ENCODE data around the gene KCNN1.

The KCNN1 gene

DNA sequence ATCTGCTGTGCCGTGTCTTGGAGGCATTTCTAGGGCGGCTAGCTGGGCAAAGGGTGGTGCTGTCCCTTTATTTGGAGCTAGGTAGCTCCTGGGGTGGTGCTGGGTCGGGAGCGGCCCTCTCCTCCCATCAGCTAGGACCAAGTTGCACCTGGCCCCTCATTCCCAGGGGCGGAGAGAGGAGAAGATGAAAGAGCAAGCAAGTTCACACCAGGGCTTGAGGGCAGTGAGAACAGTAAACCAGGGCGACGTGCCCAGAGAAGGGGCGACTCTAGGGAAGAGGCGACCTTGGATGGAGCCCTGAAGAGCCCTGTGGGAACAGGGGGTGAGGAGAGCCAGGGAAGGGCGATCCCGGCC lies 17.0 kb upstream of the KCNN1 start:
- peak overlapping the region in 1 of 2 donors; percentile 71 for H3K4me3 ChIP-seq (ENCODE audit: low read length in 2 of 2)
- H2AK5ac ChIP-seq (ENCODE audit: low read depth, low read length), result peak overlapping the region; percentile 97

GRCh38 chr19:17950310-17951156 lies 16.4 kb upstream of the KCNN1 start:
- no peak for DNase-seq (ENCODE audit: low spot score)
- no peaks in the 10 kb centered on the region for H3K9me3 ChIP-seq (replicated peaks in 1 of 2; ENCODE audit: control insufficient read depth in 2 of 2, insufficient read depth in 1 of 2, low read depth in 1 of 2, low read length in 2 of 2)
- whole genome bisulfite sequencing, 2 donors (ENCODE audit: extremely low coverage in 2 of 2, insufficient read length in 2 of 2, insufficient replicate concordance in 1 of 2), result no CpG with 5 or more reads among the region's 48 CpGs

More for the DNA sequence above, 17.0 kb upstream of the KCNN1 start:
- peak overlapping the region; percentile 62 for H3K4me2 ChIP-seq (ENCODE audit: insufficient read depth, low read length, poor library complexity, severe bottlenecking)
- H2BK12ac ChIP-seq (ENCODE audit: low read length), result no peak overlapping the region
- H3K14ac ChIP-seq (ENCODE audit: low read length), result no peak overlapping the region
- peak overlapping the region; percentile 93 for H2AFZ ChIP-seq (ENCODE audit: low read length)
- no peaks in the 10 kb centered on the region for H3K9me3 ChIP-seq (replicated peaks in 1 of 2; ENCODE audit: control insufficient read depth in 2 of 2, insufficient read depth in 1 of 2, low read depth in 1 of 2, low read length in 2 of 2)
- H3K36me3 ChIP-seq (replicated peaks in 1 of 2; ENCODE audit: control insufficient read depth in 2 of 2, insufficient read depth in 2 of 2, low read length in 2 of 2), result peaks cover 0 to 3% of the 10 kb centered on the region in 2 donors
- DNase-seq (ENCODE audit: low spot score), result no peak
- H4K8ac ChIP-seq (ENCODE audit: low read depth, low read length), result no peak overlapping the region
- no peak overlapping the region for H3K9ac ChIP-seq (ENCODE audit: low read depth, low read length, poor library complexity)
- peak overlapping the region; percentile 19 for H2BK120ac ChIP-seq (ENCODE audit: low read depth, low read length)
- H3K27me3 ChIP-seq (ENCODE audit: control insufficient read depth in 3 of 3, insufficient read depth in 3 of 3, low read depth in 1 of 3, low read length in 3 of 3), result peaks cover 15 to 57% (median 31%) of the 10 kb centered on the region in 3 experiments
- no peaks in the 10 kb centered on the region for H3K79me1 ChIP-seq (ENCODE audit: low read depth, low read length)
- WGBS, 2 donors (ENCODE audit: extremely low coverage in 2 of 2, insufficient read length in 2 of 2, insufficient replicate concordance in 1 of 2), result no CpG with 5 or more reads among the region's 11 CpGs
- H3K18ac ChIP-seq (ENCODE audit: low read length), result peak overlapping the region; percentile 98
- H4K91ac ChIP-seq (ENCODE audit: low read depth, low read length, poor library complexity), result no peak overlapping the region
- no peak overlapping the region for H3K4ac ChIP-seq (ENCODE audit: low read length)
- no peak overlapping the region for H3K27ac ChIP-seq (replicated peaks; ENCODE audit: low read length)
- H3K23ac ChIP-seq (ENCODE audit: low read depth, low read length, poor library complexity), result peak overlapping the region; percentile 27
- peak overlapping the region; percentile 30 for H2BK5ac ChIP-seq (ENCODE audit: low read length)
- H3K4me1 ChIP-seq (ENCODE audit: control insufficient read depth in 2 of 2, insufficient read depth in 1 of 2, low read depth in 1 of 2, low read length in 2 of 2), result peaks cover 38 to 51% of the 10 kb centered on the region in 2 donors
- peak overlapping the region; percentile 100 for H2BK15ac ChIP-seq (ENCODE audit: low read length)

GRCh38 chr19:17951157-17951989 lies 15.5 kb upstream of the KCNN1 start:
- H3K9ac ChIP-seq (ENCODE audit: low read depth, low read length, poor library complexity), result peak overlapping the region; percentile 60
- H3K23ac ChIP-seq (ENCODE audit: low read depth, low read length, poor library complexity), result peak overlapping the region; percentile 95
- H3K4me2 ChIP-seq (ENCODE audit: insufficient read depth, low read length, poor library complexity, severe bottlenecking), result peak overlapping the region; percentile 66
- no peak overlapping the region for H3K4ac ChIP-seq (ENCODE audit: low read length)
- peaks cover 38 to 51% of the 10 kb centered on the region in 2 donors for H3K4me1 ChIP-seq (ENCODE audit: control insufficient read depth in 2 of 2, insufficient read depth in 1 of 2, low read depth in 1 of 2, low read length in 2 of 2)
- peak overlapping the region; percentile 100 for H2BK15ac ChIP-seq (ENCODE audit: low read length)
- H4K8ac ChIP-seq (ENCODE audit: low read depth, low read length), result no peak overlapping the region
- no peak overlapping the region for H3K27ac ChIP-seq (replicated peaks; ENCODE audit: low read length)
- no peaks in the 10 kb centered on the region for H3K9me3 ChIP-seq (replicated peaks in 1 of 2; ENCODE audit: control insufficient read depth in 2 of 2, insufficient read depth in 1 of 2, low read depth in 1 of 2, low read length in 2 of 2)
- peak overlapping the region; percentile 85 for H3K18ac ChIP-seq (ENCODE audit: low read length)
- H2BK120ac ChIP-seq (ENCODE audit: low read depth, low read length), result no peak overlapping the region
- peak overlapping the region; percentile 22 to 71 for H3K4me3 ChIP-seq (ENCODE audit: low read length in 2 of 2)
- peaks cover 15 to 57% (median 31%) of the 10 kb centered on the region in 3 experiments for H3K27me3 ChIP-seq (ENCODE audit: control insufficient read depth in 3 of 3, insufficient read depth in 3 of 3, low read depth in 1 of 3, low read length in 3 of 3)
- DNase-seq (ENCODE audit: low spot score), result no peak
- H3K36me3 ChIP-seq (replicated peaks in 1 of 2; ENCODE audit: control insufficient read depth in 2 of 2, insufficient read depth in 2 of 2, low read length in 2 of 2), result no peaks in the 10 kb centered on the region
- H2BK5ac ChIP-seq (ENCODE audit: low read length), result peak overlapping the region; percentile 30
- no peak overlapping the region for H4K91ac ChIP-seq (ENCODE audit: low read depth, low read length, poor library complexity)
- H3K79me1 ChIP-seq (ENCODE audit: low read depth, low read length), result no peaks in the 10 kb centered on the region
- H2AK5ac ChIP-seq (ENCODE audit: low read depth, low read length), result peak overlapping the region; percentile 97
- no peak overlapping the region for H2BK12ac ChIP-seq (ENCODE audit: low read length)
- no peak overlapping the region for H3K14ac ChIP-seq (ENCODE audit: low read length)
- peak overlapping the region; percentile 93 for H2AFZ ChIP-seq (ENCODE audit: low read length)
- WGBS, 2 donors (ENCODE audit: extremely low coverage in 2 of 2, insufficient read length in 2 of 2, insufficient replicate concordance in 1 of 2), result no CpG with 5 or more reads among the region's 33 CpGs

More at GRCh38 chr19:17950310-17951156, 16.4 kb upstream of the KCNN1 start:
- Histone ChIP-seq H4K8ac (ENCODE audit: low read depth, low read length) (no peak overlapping the region), H3K4me1 (ENCODE audit: control insufficient read depth in 2 of 2, insufficient read depth in 1 of 2, low read depth in 1 of 2, low read length in 2 of 2) (peaks cover 38 to 51% of the 10 kb centered on the region in 2 donors), H3K23ac (ENCODE audit: low read depth, low read length, poor library complexity) (peak overlapping the region; percentile 95), H2BK5ac (ENCODE audit: low read length) (peak overlapping the region; percentile 30), H2AFZ (ENCODE audit: low read length) (peak overlapping the region; percentile 93), H2AK5ac (ENCODE audit: low read depth, low read length) (peak overlapping the region; percentile 97), H3K27ac (replicated peaks; ENCODE audit: low read length) (no peak overlapping the region), H3K14ac (ENCODE audit: low read length) (peak overlapping the region; percentile 71), H3K18ac (ENCODE audit: low read length) (peak overlapping the region; percentile 98), H3K36me3 (replicated peaks in 1 of 2; ENCODE audit: control insufficient read depth in 2 of 2, insufficient read depth in 2 of 2, low read length in 2 of 2) (no peaks in the 10 kb centered on the region), H2BK120ac (ENCODE audit: low read depth, low read length) (peak overlapping the region; percentile 19), H3K79me1 (ENCODE audit: low read depth, low read length) (no peaks in the 10 kb centered on the region), H3K27me3 (ENCODE audit: control insufficient read depth in 3 of 3, insufficient read depth in 3 of 3, low read depth in 1 of 3, low read length in 3 of 3) (peaks cover 15 to 57% (median 31%) of the 10 kb centered on the region in 3 experiments), H3K9ac (ENCODE audit: low read depth, low read length, poor library complexity) (peak overlapping the region; percentile 63), H3K4me3 (ENCODE audit: low read length in 2 of 2) (peak overlapping the region; percentile 37 to 71), H4K91ac (ENCODE audit: low read depth, low read length, poor library complexity) (no peak overlapping the region), H3K4ac (ENCODE audit: low read length) (no peak overlapping the region), H3K4me2 (ENCODE audit: insufficient read depth, low read length, poor library complexity, severe bottlenecking) (peak overlapping the region; percentile 62), H2BK12ac (ENCODE audit: low read length) (peak overlapping the region; percentile 84), H2BK15ac (ENCODE audit: low read length) (peak overlapping the region; percentile 100)
